ENCODE data around the gene PCDH9.

- TF ChIP-seq CTCF (IDR thresholded peaks at IDR 0.05) (no peak), POLR2A (IDR thresholded peaks at IDR 0.05) (no peak)
These were observed 42.9 kb upstream of the PCDH9 start for GRCh38 chr13:67273001-67273400.

Data from right lobe of liver (tissue), 4 donors.